DOHH2 (cell line): ENCODE results near the gene GPR4.

Experiments used
- H3F3A ChIP-seq: fragments of 200-600 bp; sonication (generic), shearing (Covaris generic); 2 replicates; pipeline ENCODE4 v1.6.0; 2016; ENCODE audit warnings: antibody characterized with exemption, mild to moderate bottlenecking; ENCODE audit not compliant: control insufficient read depth, insufficient read depth
- H3K27ac ChIP-seq: fragments of 200-600 bp; sonication (generic); 2 replicates; pipeline ENCODE4 v1.5.1; 2014; ENCODE audit warnings: low read depth, mild to moderate bottlenecking, low read length, moderate library complexity
- H3K27me3 ChIP-seq: fragments of 200-600 bp; sonication (generic); 2 replicates; pipeline ENCODE4 v1.6.1; 2014; ENCODE audit warnings: mild to moderate bottlenecking, low read length, mixed read lengths; ENCODE audit not compliant: control insufficient read depth
- H3K36me3 ChIP-seq: fragments of 200-600 bp; sonication (generic); 2 replicates; pipeline ENCODE4 v1.6.1; 2014; ENCODE audit warnings: mild to moderate bottlenecking, low read length, moderate library complexity, mixed read lengths; ENCODE audit not compliant: control insufficient read depth
- H3K4me1 ChIP-seq: fragments of 200-600 bp; sonication (generic); 2 replicates; pipeline ENCODE4 v1.6.1; 2014; ENCODE audit warnings: mild to moderate bottlenecking, low read length, mixed read lengths; ENCODE audit not compliant: control insufficient read depth
- H3K4me2 ChIP-seq: fragments of 200-600 bp; sonication (generic); 2 replicates; pipeline ENCODE4 v1.6.0; 2014; ENCODE audit warnings: mild to moderate bottlenecking, low read length, moderate library complexity
- H3K4me3 ChIP-seq: fragments of 200-600 bp; sonication (generic); 2 replicates; pipeline ENCODE4 v1.5.1; 2014; ENCODE audit warnings: mild to moderate bottlenecking, low read length, mixed read lengths
- H3K79me2 ChIP-seq: fragments of 200-600 bp; sonication (generic); 2 replicates; pipeline ENCODE4 v1.6.1; 2014; ENCODE audit warnings: mild to moderate bottlenecking, low read length, mixed read lengths; ENCODE audit not compliant: control insufficient read depth
- H3K9me2 ChIP-seq: fragments of 200-600 bp; sonication (generic); replicated peaks from 2 replicates; pipeline ENCODE4 v1.6.1; 2014; ENCODE audit warnings: mild to moderate bottlenecking, low read length, mixed read lengths; ENCODE audit not compliant: control insufficient read depth
- H3K9me3 ChIP-seq: fragments of 200-600 bp; sonication (generic); 2 replicates; pipeline ENCODE4 v1.6.1; 2014; ENCODE audit warnings: antibody characterized with exemption, low read length, mixed read lengths; ENCODE audit not compliant: control insufficient read depth, insufficient read depth
- H4K20me1 ChIP-seq: fragments of 200-600 bp; sonication (generic); 2 replicates; pipeline ENCODE4 v1.6.0; 2014; ENCODE audit warnings: low read depth, mild to moderate bottlenecking, antibody characterized with exemption, low read length, moderate library complexity; ENCODE audit not compliant: control insufficient read depth, insufficient read depth
- EZH2phosphoT487 ChIP-seq: fragments of 200-600 bp; sonication (generic); IDR thresholded peaks from 2 replicates; pipeline ENCODE4 v1.6.1; 2017; ENCODE audit warnings: borderline replicate concordance, mild to moderate bottlenecking, antibody characterized with exemption, low read length, moderate library complexity, mixed read lengths
- TF ChIP-seq, protein P1 (sequence below): fragments of 200-600 bp; sonication (generic); IDR thresholded peaks from one replicate; pipeline ENCODE4 v1.5.1; 2014; ENCODE audit warnings: antibody characterized with exemption, mild to moderate bottlenecking, low read depth, low read length; ENCODE audit not compliant: poor library complexity, severe bottlenecking

The GPR4 gene

DNA sequence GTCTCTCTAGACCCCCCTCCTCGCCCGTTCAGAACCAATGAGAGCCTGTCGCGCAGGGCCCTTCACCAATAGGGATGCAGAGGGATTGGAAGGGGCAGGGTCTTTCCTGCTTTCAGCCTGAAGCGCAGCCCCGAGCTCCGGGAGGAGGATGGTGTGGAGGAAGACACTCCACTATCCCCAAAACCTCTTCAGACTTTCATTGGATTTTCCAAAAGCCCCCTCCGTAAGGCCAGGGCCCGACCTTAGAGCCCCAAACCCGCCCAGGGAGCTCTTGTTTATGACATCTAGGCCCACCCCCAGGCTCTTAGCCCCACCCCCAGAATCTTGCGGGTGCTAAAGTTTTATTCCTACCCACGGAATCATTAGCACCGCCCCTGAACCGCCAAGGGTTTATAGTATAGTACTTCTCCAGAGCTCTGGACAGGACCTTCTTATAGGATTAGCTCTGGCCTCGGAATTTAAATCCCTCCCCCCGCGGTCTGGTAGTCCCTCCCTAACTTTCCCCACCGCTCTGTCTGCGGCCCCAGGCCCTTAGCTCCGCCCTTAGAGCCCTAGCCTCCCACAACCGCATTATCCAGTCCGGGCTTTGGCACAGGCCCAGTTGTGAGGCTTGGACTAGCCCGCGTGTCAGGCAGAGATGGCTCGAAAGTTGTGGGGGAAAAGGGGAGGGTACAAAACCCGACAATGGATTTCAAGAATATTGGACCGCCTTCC is 43.8 kb upstream of the GPR4 start:
- Histone ChIP-seq H3K4me2 (peak overlapping the region; percentile 69), H3K27ac (peak overlapping the region; percentile 16; the same call in 1 of the 2 replicates), H3K4me1 (peaks cover 42% of the 10 kb centered on the region), H3K9me2 (no peaks in the 10 kb centered on the region), H4K20me1 (no peaks in the 10 kb centered on the region), H3K27me3 (peaks cover 18% of the 10 kb centered on the region), H3K79me2 (no peaks in the 10 kb centered on the region), H3K9me3 (no peaks in the 10 kb centered on the region), H3K36me3 (no peaks in the 10 kb centered on the region), H3K4me3 (peak overlapping the region; percentile 71), H3F3A (peaks cover 19% of the 10 kb centered on the region)
- TF ChIP-seq EZH2phosphoT487, result no peak
- TF ChIP-seq, protein P1, sequence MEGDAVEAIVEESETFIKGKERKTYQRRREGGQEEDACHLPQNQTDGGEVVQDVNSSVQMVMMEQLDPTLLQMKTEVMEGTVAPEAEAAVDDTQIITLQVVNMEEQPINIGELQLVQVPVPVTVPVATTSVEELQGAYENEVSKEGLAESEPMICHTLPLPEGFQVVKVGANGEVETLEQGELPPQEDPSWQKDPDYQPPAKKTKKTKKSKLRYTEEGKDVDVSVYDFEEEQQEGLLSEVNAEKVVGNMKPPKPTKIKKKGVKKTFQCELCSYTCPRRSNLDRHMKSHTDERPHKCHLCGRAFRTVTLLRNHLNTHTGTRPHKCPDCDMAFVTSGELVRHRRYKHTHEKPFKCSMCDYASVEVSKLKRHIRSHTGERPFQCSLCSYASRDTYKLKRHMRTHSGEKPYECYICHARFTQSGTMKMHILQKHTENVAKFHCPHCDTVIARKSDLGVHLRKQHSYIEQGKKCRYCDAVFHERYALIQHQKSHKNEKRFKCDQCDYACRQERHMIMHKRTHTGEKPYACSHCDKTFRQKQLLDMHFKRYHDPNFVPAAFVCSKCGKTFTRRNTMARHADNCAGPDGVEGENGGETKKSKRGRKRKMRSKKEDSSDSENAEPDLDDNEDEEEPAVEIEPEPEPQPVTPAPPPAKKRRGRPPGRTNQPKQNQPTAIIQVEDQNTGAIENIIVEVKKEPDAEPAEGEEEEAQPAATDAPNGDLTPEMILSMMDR, result no peak

DNA sequence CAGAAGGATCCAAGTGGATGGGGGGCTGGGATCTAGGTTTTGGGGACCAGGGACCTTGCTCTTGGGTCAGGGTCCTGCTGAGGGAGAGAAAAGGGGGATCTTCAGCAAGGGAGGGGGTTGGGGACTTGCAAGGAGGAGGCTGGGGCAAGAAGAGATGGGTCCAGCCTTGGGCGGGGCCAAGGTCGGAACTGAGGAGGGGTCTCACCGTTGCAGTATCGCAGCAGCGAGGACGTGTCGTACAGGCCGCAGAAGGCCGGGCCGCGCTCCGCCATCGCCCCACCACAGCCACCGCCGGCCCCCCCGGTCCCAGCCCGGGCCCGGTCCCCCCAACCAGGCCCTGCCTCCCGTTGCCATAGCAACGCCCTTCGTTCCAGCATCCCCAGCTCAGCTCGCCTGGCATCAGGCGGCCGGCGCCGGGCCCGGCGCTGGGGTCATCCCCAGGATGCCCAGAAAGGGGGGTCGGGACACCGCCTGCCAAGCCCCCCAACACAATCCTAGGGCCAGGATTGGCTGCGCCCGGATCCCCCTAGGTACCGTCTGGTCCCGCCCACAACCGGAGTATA is 43.1 kb upstream of the GPR4 start:
- no peak for TF ChIP-seq EZH2phosphoT487
- TF ChIP-seq, protein P1, result no peak
- H3K4me3 ChIP-seq, result peak overlapping the region; percentile 71
- H3K4me2 ChIP-seq, result peak overlapping the region; percentile 69
- H3K27me3 ChIP-seq, result peaks cover 18% of the 10 kb centered on the region
- no peak overlapping the region for H3K27ac ChIP-seq
- H3K79me2 ChIP-seq, result no peaks in the 10 kb centered on the region
- H3K9me2 ChIP-seq, result no peaks in the 10 kb centered on the region
- H3K9me3 ChIP-seq, result no peaks in the 10 kb centered on the region
- peaks cover 19% of the 10 kb centered on the region for H3F3A ChIP-seq
- H3K4me1 ChIP-seq, result peaks cover 46% of the 10 kb centered on the region
- no peaks in the 10 kb centered on the region for H4K20me1 ChIP-seq
- H3K36me3 ChIP-seq, result no peaks in the 10 kb centered on the region

DNA sequence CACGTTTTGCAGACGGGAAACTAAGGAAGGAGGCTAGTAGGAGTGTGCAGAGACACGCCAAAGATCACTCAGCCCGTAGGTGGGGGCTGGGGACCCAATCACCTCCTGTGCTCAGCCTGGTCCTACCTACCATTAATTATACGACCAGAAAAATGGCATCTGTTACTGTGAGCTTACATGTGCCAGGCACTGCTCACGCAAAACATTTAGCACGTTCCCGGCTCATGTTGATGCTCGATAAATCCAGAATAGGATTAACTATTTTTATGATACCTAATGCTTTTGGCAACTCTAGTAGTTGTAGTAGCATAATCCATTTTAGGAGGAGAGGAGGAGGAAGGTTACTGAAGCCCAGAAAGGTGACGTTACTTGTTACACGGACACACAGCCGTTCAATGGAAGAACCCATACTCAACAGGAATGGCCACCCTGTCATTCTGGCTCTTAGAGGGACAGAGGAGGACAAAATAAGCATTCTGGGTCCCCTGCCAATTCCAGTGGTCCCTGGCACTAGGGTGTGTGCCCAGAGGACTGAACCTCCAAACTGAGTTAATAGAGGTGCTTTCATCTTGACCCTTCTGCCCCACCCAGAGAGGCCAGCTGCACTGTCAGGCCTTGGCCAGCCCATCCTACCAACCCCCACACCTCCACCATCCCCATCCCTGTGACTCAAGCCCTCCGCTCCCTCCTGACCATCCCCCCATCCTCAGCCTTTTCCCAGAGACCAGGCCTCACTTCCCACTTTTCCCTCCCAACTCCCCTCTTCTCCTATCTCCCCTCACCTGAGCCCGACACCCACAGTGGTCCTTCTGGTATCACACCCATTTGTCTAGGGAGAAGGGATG is 42.1 kb upstream of the GPR4 start:
- H3K27me3 ChIP-seq, result peaks cover 18% of the 10 kb centered on the region
- H3K36me3 ChIP-seq, result no peaks in the 10 kb centered on the region
- H3K9me2 ChIP-seq, result no peaks in the 10 kb centered on the region
- no peaks in the 10 kb centered on the region for H3K79me2 ChIP-seq
- no peak overlapping the region for H3K27ac ChIP-seq
- TF ChIP-seq EZH2phosphoT487, result no peak
- TF ChIP-seq, protein P1, result no peak
- peaks cover 51% of the 10 kb centered on the region for H3K4me1 ChIP-seq
- peak overlapping the region; percentile 94; the same call in 1 of the 2 replicates for H3K4me2 ChIP-seq
- H3K4me3 ChIP-seq, result no peak overlapping the region
- peaks cover 21% of the 10 kb centered on the region for H3F3A ChIP-seq
- H4K20me1 ChIP-seq, result no peaks in the 10 kb centered on the region
- no peaks in the 10 kb centered on the region for H3K9me3 ChIP-seq
